ENCODE data around the gene USP30. TPM values are rescaled to one million over a fixed set of nuclear protein-coding genes. Genes with fewer than 3 reads are reported as not detected.
"Not testable (repeated sequence)": the region's sequence is repeated elsewhere in the genome, so short reads cannot be mapped to it uniquely, and the experiment has no call there.

The USP30 gene
- 6.5 TPM for polyA plus RNA-seq (2013, experiment 1 of 2; ENCODE audit: insufficient read length)
- polyA plus RNA-seq (2013, experiment 2 of 2; ENCODE audit: insufficient read length), result 6.6 TPM

GRCh38 chr12:109052414-109053323, at the start of gene USP30:
Gene USP30 (plus strand): TSS chr12:109052576. CDS start chr12:109052679, 103 bp downstream.
- DNase-seq, result peak; percentile 84

GRCh38 chr12:109004017-109004416, 48.4 kb upstream of the USP30 start:
- DNase-seq, result no peak

GRCh38 chr12:109009766-109010165, 42.6 kb upstream of the USP30 start:
- no peak for DNase-seq

GRCh38 chr12:109010259-109010658, 42.1 kb upstream of the USP30 start:
- DNase-seq, result no peak

GRCh38 chr12:109014984-109015765, 37.2 kb upstream of the USP30 start:
- no peak for DNase-seq

GRCh38 chr12:109016016-109016415, 36.4 kb upstream of the USP30 start:
- no peak for DNase-seq

- no peak for DNase-seq
Measured at GRCh38 chr12:109016978-109017377, 35.4 kb upstream of the USP30 start.

GRCh38 chr12:109018296-109018695, 34.1 kb upstream of the USP30 start:
- DNase-seq, result no peak

- no peak for DNase-seq
Measured at GRCh38 chr12:109020146-109020795, 32.1 kb upstream of the USP30 start.

- peak; percentile 80 for DNase-seq
Measured at GRCh38 chr12:109020796-109021380, 31.5 kb upstream of the USP30 start, which contains the start of gene SVOP. Gene SVOP (minus strand): TSS chr12:109021068. CDS start chr12:109020868, 200 bp downstream.

GRCh38 chr12:109027767-109028166, 24.6 kb upstream of the USP30 start:
- peak; percentile 51 for DNase-seq

- DNase-seq, result not testable (repeated sequence)
Measured at GRCh38 chr12:109028624-109029023, 23.8 kb upstream of the USP30 start.

- DNase-seq, result no peak
Measured at GRCh38 chr12:109029411-109029810, 23.0 kb upstream of the USP30 start.

- no peak for DNase-seq
Measured at GRCh38 chr12:109033239-109034196, 18.9 kb upstream of the USP30 start.

- DNase-seq, result no peak
Measured at GRCh38 chr12:109036975-109037374, 15.4 kb upstream of the USP30 start.

GRCh38 chr12:109044241-109044640, 8.1 kb upstream of the USP30 start:
- DNase-seq, result no peak

- DNase-seq, result no peak
Measured at GRCh38 chr12:109047081-109047805, 5.1 kb upstream of the USP30 start.

- DNase-seq, result not testable (repeated sequence)
Measured at GRCh38 chr12:109048706-109049105, 3.7 kb upstream of the USP30 start.

GRCh38 chr12:109049794-109050193, 2.6 kb upstream of the USP30 start:
- DNase-seq, result not testable (repeated sequence)

GRCh38 chr12:109052097-109052413, 321 bp upstream of the USP30 start:
- no peak for DNase-seq

Measured in fibroblast of skin of back (primary cell).